ENCODE results near the gene HOXA9. TPM values are rescaled to one million over a fixed set of nuclear protein-coding genes. Genes with fewer than 3 reads are reported as not detected.
A peak's percentile ranks its signal among the peaks of the same experiment; 100 is the strongest.

Gene HOXA9
- not detected in 2 replicates for total RNA-seq (2013; cell fraction: nucleolus; rRNA removed)
- total RNA-seq (2014; rRNA removed): not detected in 2 replicates
- not detected in 2 replicates for total RNA-seq (2014; rRNA removed; fragmentation: Illumina TruSeq; extraction: Trizol)
- not detected in 2 replicates for total RNA-seq (2021)
- polyA plus RNA-seq (2011; ENCODE audit: low read depth): not detected
- polyA plus RNA-seq (2011; rRNA removed): not detected in 2 replicates
- not detected in 2 replicates for polyA plus RNA-seq (2011; cell fraction: cytosol; rRNA removed)
- polyA plus RNA-seq (2011; cell fraction: nucleus; rRNA removed): not detected in 2 replicates
- polyA plus RNA-seq (2012): not detected in 2 replicates
- not detected in 2 replicates for polyA plus RNA-seq (2014; fragmentation: Illumina TruSeq; extraction: Trizol)
- polyA plus RNA-seq (2014; fragmentation: Nextera tagmentation; extraction: Ambion mirVana): not detected
- polyA plus RNA-seq (2014; rRNA removed): not detected in 2 replicates
- polyA plus RNA-seq (2016; fragmentation: Nextera tagmentation; extraction: Ambion mirVana): not detected
- not detected in 2 replicates for polyA minus RNA-seq (2011; rRNA and poly(A)+ RNA removed)
- not detected in 2 replicates for polyA minus RNA-seq (2011; cell fraction: cytosol; rRNA and poly(A)+ RNA removed)
- polyA minus RNA-seq (2011; cell fraction: nucleus; rRNA and poly(A)+ RNA removed): not detected in 2 replicates
- Bru-seq, nascent RNA: not detected
- BruChase-seq, experiment 1, labeled RNA remaining after a 6-hour chase: not detected
- not detected for BruChase-seq, experiment 2, labeled RNA remaining after a 2-hour chase
- long read RNA-seq, experiment 1: 0 reads
- long read RNA-seq, experiment 2: 0 reads

DNA sequence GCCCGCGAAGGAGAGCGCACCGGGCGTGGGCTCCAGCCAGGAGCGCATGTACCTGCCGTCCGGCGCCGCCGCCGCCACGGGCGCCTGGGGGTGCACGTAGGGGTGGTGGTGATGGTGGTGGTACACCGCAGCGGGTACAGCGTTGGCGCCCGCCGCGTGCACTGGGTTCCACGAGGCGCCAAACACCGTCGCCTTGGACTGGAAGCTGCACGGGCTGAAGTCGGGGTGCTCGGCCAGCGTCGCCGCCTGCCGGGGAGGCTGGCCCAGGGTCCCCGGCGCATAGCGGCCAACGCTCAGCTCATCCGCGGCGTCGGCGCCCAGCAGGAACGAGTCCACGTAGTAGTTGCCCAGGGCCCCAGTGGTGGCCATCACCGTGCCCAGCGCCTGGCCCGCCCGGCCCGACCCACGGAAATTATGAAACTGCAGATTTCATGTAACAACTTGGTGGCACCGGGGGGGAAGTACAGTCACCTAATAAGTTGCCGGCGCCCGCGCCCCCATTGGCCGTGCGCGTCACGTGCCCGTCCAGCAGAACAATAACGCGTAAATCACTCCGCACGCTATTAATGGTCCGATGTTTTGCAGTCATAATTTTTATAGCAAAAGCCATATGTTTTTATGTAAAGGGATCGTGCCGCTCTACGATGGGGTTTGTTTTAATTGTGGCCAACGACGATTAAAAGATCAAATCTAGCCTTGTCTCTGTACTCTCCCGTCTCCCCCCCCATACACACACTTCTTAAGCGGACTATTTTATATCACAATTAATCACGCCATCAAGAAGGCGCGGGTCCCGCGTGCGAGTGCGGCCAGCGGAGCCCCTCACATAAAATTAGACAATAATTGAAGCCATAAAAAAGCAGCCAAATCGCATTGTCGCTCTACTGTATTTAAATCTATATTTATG lies at the start of gene HOXA9:
Gene HOXA9, minus strand, starts transcription at position 449 of the 907 bp plus-strand sequence. Its CDS starts 80 bp downstream, at position 369.
- TF ChIP-seq SMC3 (IDR thresholded peaks at IDR 0.05; ENCODE audit: borderline replicate concordance, low read length): no peak
- TF ChIP-seq, protein P1, sequence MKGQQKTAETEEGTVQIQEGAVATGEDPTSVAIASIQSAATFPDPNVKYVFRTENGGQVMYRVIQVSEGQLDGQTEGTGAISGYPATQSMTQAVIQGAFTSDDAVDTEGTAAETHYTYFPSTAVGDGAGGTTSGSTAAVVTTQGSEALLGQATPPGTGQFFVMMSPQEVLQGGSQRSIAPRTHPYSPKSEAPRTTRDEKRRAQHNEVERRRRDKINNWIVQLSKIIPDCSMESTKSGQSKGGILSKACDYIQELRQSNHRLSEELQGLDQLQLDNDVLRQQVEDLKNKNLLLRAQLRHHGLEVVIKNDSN (IDR thresholded peaks at IDR 0.05; ENCODE audit: borderline replicate concordance, extremely low read length, insufficient read depth, low read depth, low read length): peak; percentile 10
- peak; percentile 10 for TF ChIP-seq SUZ12 (IDR thresholded peaks at IDR 0.05; ENCODE audit: unreplicated experiment)
- TF ChIP-seq NR2C2 (IDR thresholded peaks at IDR 0.05; ENCODE audit: borderline replicate concordance, control insufficient read depth, insufficient read length, low read depth): no peak
- CTCF ChIA-PET: interaction anchor here (1.0 kb wide), 1 partner anchor 16 kb away, joined by 4 read pairs; no protein-coding TSS in a partner anchor
- H3K9ac ChIP-seq (ENCODE audit: control insufficient read depth, insufficient read depth, low read length): no peak within 1 kb of the TSS

More for the DNA sequence above, at the start of gene HOXA9:
- Histone ChIP-seq H3K4me2 (ENCODE audit: control insufficient read depth, insufficient read depth) (no peak within 1 kb of the TSS), H4K20me1 (ENCODE audit: control insufficient read depth, insufficient read depth) (no peaks in the 10 kb centered on the region), H3K79me2 (ENCODE audit: control insufficient read depth, insufficient read depth, low read length) (no peaks in the 10 kb centered on the region), H2AFZ (ENCODE audit: control insufficient read depth, low read depth, low read length) (no peak within 1 kb of the TSS), H3K9me3 (replicated peaks; ENCODE audit: control insufficient read depth, insufficient read depth, low read length) (peaks cover 2% of the 10 kb centered on the region; the same call in 1 of the 3 replicates), H3K36me3 (ENCODE audit: control insufficient read depth in 2 of 2, insufficient read depth in 2 of 2, low read length in 1 of 2) (no peaks in the 10 kb centered on the region; a peak in 1 of 4 replicates), H3K4me1 (ENCODE audit: control insufficient read depth, insufficient read depth, low read length) (no peaks in the 10 kb centered on the region), H3K4me3 (no peak within 1 kb of the TSS), H3K27me3 (replicated peaks in 1 of 2; ENCODE audit: control insufficient read depth in 2 of 2, insufficient read depth in 2 of 2, low read length in 1 of 2) (peaks cover 19 to 39% of the 10 kb centered on the region in 2 experiments), H3K27ac (ENCODE audit: control insufficient read depth, insufficient read depth) (no peak within 1 kb of the TSS)
- BruUV-seq (replicated peaks): no TSS peak
- ATAC-seq (no peak), DNase-seq (ENCODE audit: low read depth, low spot score) (no peak), FAIRE-seq (no peak)
- ChIA-PET SMC1A (ENCODE audit: uncharacterized antibody, unreplicated experiment) (no interaction called here), POLR2A (no interaction called here), RAD21 (ENCODE audit: unreplicated experiment) (no interaction called here)
- in situ Hi-C loops (cut with MboI): loop anchor here (25.0 kb wide), 1 partner anchor 1078 kb away; no protein-coding TSS in a partner anchor
- intact Hi-C loops (cut with micrococcal nuclease; ENCODE audit: unreplicated experiment): no loop called here
- WGBS (ENCODE audit: insufficient coverage, insufficient replicate concordance, low lambda C conversion rate, missing lambda C conversion rate): 50% methylated on average over 79 of the region's 82 CpGs

Data from GM12878 (cell line).